Cardiac muscle cell (in vitro differentiated cells and primary cell): ENCODE measurements around the gene CTAG1B. TPM values are rescaled to one million over a fixed set of nuclear protein-coding genes. Genes with fewer than 3 reads are reported as not detected.
"Not testable (repeated sequence)": the region's sequence is repeated elsewhere in the genome, so short reads cannot be mapped to it uniquely, and the experiment has no call there.

ENCODE experiments used
- DNase-seq, 2 donors: peaks; one replicate each; pipeline versions ENCODE4 v3.0.0 to v3.0.0-alpha.2; 2010 to 2017; ENCODE audit warnings: low read depth in 1 of 2, low spot score in 1 of 2
- H3K27ac ChIP-seq: fragments of 200-600 bp; sonication (generic); 2 replicates; pipeline ENCODE4 v1.5.1; 2016
- H3K27me3 ChIP-seq: fragments of 200-600 bp; sonication (generic); 2 replicates; pipeline ENCODE4 v1.6.0; 2016; ENCODE audit warnings: control low read depth
- H3K36me3 ChIP-seq: fragments of 200-600 bp; sonication (generic); 2 replicates; pipeline ENCODE4 v1.5.1; 2016; ENCODE audit warnings: control low read depth
- H3K4me1 ChIP-seq: fragments of 200-600 bp; sonication (generic); 2 replicates; pipeline ENCODE4 v1.8.1; 2017; ENCODE audit warnings: low read depth, mild to moderate bottlenecking, mixed run types
- H3K4me3 ChIP-seq: fragments of 200-600 bp; sonication (generic); 2 replicates; pipeline ENCODE4 v1.5.1; 2016; ENCODE audit warnings: mild to moderate bottlenecking
- H3K9me3 ChIP-seq: fragments of 200-600 bp; sonication (generic); 2 replicates; pipeline ENCODE4 v1.5.1; 2017; ENCODE audit warnings: low read depth, mild to moderate bottlenecking, control low read depth
- CTCF ChIP-seq: IDR thresholded peaks from 2 replicates; pipeline ENCODE4 v1.5.1; 2012; ENCODE audit warnings: low read depth, mild to moderate bottlenecking, low read length
- polyA plus RNA-seq: library from polyadenylated mRNA; unstranded; fragments of >200 nt; fragmentation: Nextera tagmentation; extraction: Ambion mirVana; gene quantifications from 2 replicates; pipeline ENCODE4 v1.2.1, GENCODE V29; 2016
- total RNA-seq: library from RNA; depleted of rRNA; stranded (reverse); fragments of >200 nt; gene quantifications from 2 replicates; pipeline ENCODE4 v1.2.3, GENCODE V29; 2016

Gene CTAG1B
- total and polyA plus RNA-seq, 2 experiments from 2014 or later, result not detected

GRCh38 chrX:154630949-154631348 is 11.9 kb upstream of the CTAG1B start:
- not testable (repeated sequence) for H3K4me3 ChIP-seq, DNase-seq, H3K4me1 ChIP-seq, H3K9me3 ChIP-seq, H3K27ac ChIP-seq, H3K36me3 ChIP-seq, H3K27me3 ChIP-seq

- not testable (repeated sequence) for H3K4me1 ChIP-seq, H3K27ac ChIP-seq, H3K4me3 ChIP-seq, H3K9me3 ChIP-seq, DNase-seq, H3K36me3 ChIP-seq, H3K27me3 ChIP-seq
Measured at GRCh38 chrX:154628960-154629359, 9.9 kb upstream of the CTAG1B start.

- H3K27me3 ChIP-seq, DNase-seq, H3K4me3 ChIP-seq, H3K4me1 ChIP-seq, H3K9me3 ChIP-seq, H3K27ac ChIP-seq, H3K36me3 ChIP-seq: not testable (repeated sequence)
Measured at GRCh38 chrX:154620767-154621414, 1.8 kb upstream of the CTAG1B start.

- not testable (repeated sequence) for H3K4me1 ChIP-seq, H3K27me3 ChIP-seq, H3K36me3 ChIP-seq, H3K9me3 ChIP-seq, H3K4me3 ChIP-seq, H3K27ac ChIP-seq, DNase-seq
Measured at GRCh38 chrX:154613586-154613985, 5.5 kb downstream of the CTAG1B start.

DNA sequence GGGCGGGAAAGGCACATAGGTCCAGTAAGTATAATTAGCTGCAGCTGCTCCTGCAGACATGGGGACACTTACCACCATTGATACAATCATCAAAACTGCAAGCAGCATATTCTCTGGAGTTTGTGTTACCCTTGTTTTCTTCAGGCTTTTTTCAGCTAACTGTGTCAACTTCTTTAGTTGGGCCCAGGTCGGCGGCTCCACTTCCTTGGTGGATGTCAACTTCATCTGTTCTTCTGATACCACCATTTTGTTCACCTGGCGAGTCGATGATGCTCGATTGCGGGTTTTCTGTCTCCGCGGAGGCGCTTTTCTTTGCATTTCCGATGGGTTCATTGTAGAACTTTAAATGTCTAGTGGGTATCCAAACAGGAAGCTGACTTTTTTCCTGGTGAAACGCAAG is 7.9 kb downstream of the CTAG1B start:
- not testable (repeated sequence) for H3K36me3 ChIP-seq, H3K27me3 ChIP-seq, DNase-seq

DNA sequence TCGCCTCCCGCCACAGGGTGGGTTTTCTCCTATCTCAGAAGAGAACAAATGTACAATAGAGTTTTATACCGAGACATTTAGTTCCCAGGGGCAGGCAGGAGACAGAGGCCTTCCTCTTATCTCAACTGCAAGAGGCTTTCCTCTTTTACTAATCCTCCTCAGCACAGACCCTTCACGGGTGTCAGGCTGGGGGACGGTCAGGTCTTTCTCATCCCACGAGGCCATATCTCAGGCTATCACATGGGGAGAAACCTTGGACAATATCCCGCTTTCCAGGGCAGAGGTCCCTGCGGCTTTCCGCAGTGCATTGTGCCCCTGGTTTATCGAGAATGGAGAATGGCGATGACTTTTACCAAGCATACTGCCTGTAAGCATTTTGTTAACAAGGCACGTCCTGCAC is 10.3 kb downstream of the CTAG1B start:
- H3K9me3 ChIP-seq, H3K36me3 ChIP-seq, DNase-seq, H3K27me3 ChIP-seq, H3K4me1 ChIP-seq, H3K27ac ChIP-seq, H3K4me3 ChIP-seq: not testable (repeated sequence)

More for the DNA sequence above, 7.9 kb downstream of the CTAG1B start:
- H3K9me3 ChIP-seq, H3K4me3 ChIP-seq, H3K4me1 ChIP-seq, H3K27ac ChIP-seq: not testable (repeated sequence)

DNA sequence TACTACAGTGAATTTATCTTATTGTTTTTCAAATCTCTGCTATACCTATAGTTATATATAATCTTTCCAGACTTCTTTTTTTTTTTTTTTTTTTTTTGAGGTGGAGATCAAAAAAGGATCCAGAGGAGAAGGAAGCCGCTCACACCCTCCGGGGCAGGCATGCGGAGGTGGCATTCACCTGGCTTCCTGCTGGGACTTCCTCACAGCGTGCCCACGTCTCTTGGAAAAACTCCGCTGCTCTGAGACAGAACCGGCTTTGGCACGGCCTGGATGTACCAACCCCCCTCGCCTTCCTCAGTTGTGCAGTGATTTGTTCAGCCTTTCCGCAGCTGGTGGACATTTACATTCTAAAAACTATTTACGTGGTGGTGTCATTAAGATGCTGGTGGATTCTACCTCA is 11.1 kb downstream of the CTAG1B start:
- DNase-seq, H3K4me1 ChIP-seq, H3K27me3 ChIP-seq, H3K27ac ChIP-seq, H3K36me3 ChIP-seq, H3K9me3 ChIP-seq, H3K4me3 ChIP-seq: not testable (repeated sequence)

GRCh38 chrX:154607370-154607769 is 11.7 kb downstream of the CTAG1B start:
- no peak for TF ChIP-seq CTCF
- no peak overlapping the region for H3K4me3 ChIP-seq
- no peaks in the 10 kb centered on the region for H3K9me3 ChIP-seq
- peak in 1 of 2 donors; percentile 4 for DNase-seq
- H3K27ac ChIP-seq, result no peak overlapping the region
- H3K36me3 ChIP-seq, result no peaks in the 10 kb centered on the region
- H3K27me3 ChIP-seq, result no peaks in the 10 kb centered on the region
- H3K4me1 ChIP-seq, result no peaks in the 10 kb centered on the region

- no peak for DNase-seq
- no peak for TF ChIP-seq CTCF
- Histone ChIP-seq H3K27me3 (no peaks in the 10 kb centered on the region), H3K4me3 (no peak overlapping the region), H3K4me1 (no peaks in the 10 kb centered on the region), H3K9me3 (no peaks in the 10 kb centered on the region), H3K27ac (no peak overlapping the region), H3K36me3 (no peaks in the 10 kb centered on the region)
Measured at GRCh38 chrX:154605566-154605965, 13.5 kb downstream of the CTAG1B start.
